ENCODE data around the gene MDM2.
"Not testable (repeated sequence)": the region's sequence is repeated elsewhere in the genome, so short reads cannot be mapped to it uniquely, and the experiment has no call there.

Gene MDM2

GRCh38 chr12:68863886-68864454 lies 56.0 kb downstream of the MDM2 start:
- DNase-seq (ENCODE audit: low read depth), result peak; percentile 42
- TF ChIP-seq CTCF (IDR thresholded peaks at IDR 0.05; ENCODE audit: control insufficient read depth, extremely low read depth, insufficient read depth), result peak; percentile 73
- not testable (repeated sequence) for H3K4me3 ChIP-seq (ENCODE audit: low read depth, low read length)

GRCh38 chr12:68864604-68865003 lies 56.6 kb downstream of the MDM2 start:
- no peak for TF ChIP-seq CTCF (IDR thresholded peaks at IDR 0.05; ENCODE audit: control insufficient read depth, extremely low read depth, insufficient read depth)
- DNase-seq (ENCODE audit: low read depth), result no peak
- H3K4me3 ChIP-seq (ENCODE audit: low read depth, low read length), result no peak overlapping the region

- TF ChIP-seq CTCF (IDR thresholded peaks at IDR 0.05; ENCODE audit: control insufficient read depth, extremely low read depth, insufficient read depth), result no peak
- H3K4me3 ChIP-seq (ENCODE audit: low read depth, low read length), result no peak overlapping the region
- DNase-seq (ENCODE audit: low read depth), result no peak
Measured at GRCh38 chr12:68865399-68866164, 57.6 kb downstream of the MDM2 start.

GRCh38 chr12:68866950-68867349 lies 59.0 kb downstream of the MDM2 start:
- no peak for TF ChIP-seq CTCF (IDR thresholded peaks at IDR 0.05; ENCODE audit: control insufficient read depth, extremely low read depth, insufficient read depth)
- no peak overlapping the region for H3K4me3 ChIP-seq (ENCODE audit: low read depth, low read length)
- DNase-seq (ENCODE audit: low read depth), result no peak

GRCh38 chr12:68867606-68868005 lies 59.6 kb downstream of the MDM2 start:
- H3K4me3 ChIP-seq (ENCODE audit: low read depth, low read length), result no peak overlapping the region
- DNase-seq (ENCODE audit: low read depth), result no peak
- no peak for TF ChIP-seq CTCF (IDR thresholded peaks at IDR 0.05; ENCODE audit: control insufficient read depth, extremely low read depth, insufficient read depth)

- no peak for DNase-seq (ENCODE audit: low read depth)
- no peak overlapping the region for H3K4me3 ChIP-seq (ENCODE audit: low read depth, low read length)
- no peak for TF ChIP-seq CTCF (IDR thresholded peaks at IDR 0.05; ENCODE audit: control insufficient read depth, extremely low read depth, insufficient read depth)
Measured at GRCh38 chr12:68868043-68868790, 60.2 kb downstream of the MDM2 start.

Measured in LNCaP clone FGC (cell line).